Liver (tissue), 9 donors: ENCODE results near the gene DBNDD2. TPM values are rescaled to one million over a fixed set of nuclear protein-coding genes. Genes with fewer than 3 reads are reported as not detected.

Experiments used
- DNase-seq: peaks from one replicate; pipeline ENCODE4 v3.0.0-alpha.2; 2017; ENCODE audit warnings: low spot score
- H3K27ac ChIP-seq, 2 donors: one replicate each; pipeline ENCODE4 v1.7.0; 2013; ENCODE audit warnings: inconsistent platforms in 2 of 2, low read length in 2 of 2, control low read depth in 1 of 2, low read depth in 1 of 2, mild to moderate bottlenecking in 1 of 2
- H3K27me3 ChIP-seq, 4 donors: one replicate each; pipeline versions ENCODE4 v1.6.1 to v1.7.0; 2013; ENCODE audit warnings: low read length in 3 of 4, inconsistent platforms in 1 of 4, mild to moderate bottlenecking in 1 of 4, moderate library complexity in 1 of 4; ENCODE audit not compliant: control insufficient read depth in 4 of 4, insufficient read depth in 4 of 4
- H3K36me3 ChIP-seq, 4 donors: one replicate each; pipeline versions ENCODE4 v1.6.1 to v1.7.0; 2013; ENCODE audit warnings: low read length in 3 of 4, mild to moderate bottlenecking in 3 of 4, low read depth in 1 of 4, moderate library complexity in 1 of 4; ENCODE audit not compliant: control insufficient read depth in 4 of 4, insufficient read depth in 3 of 4
- H3K4me1 ChIP-seq, 4 donors: one replicate each; pipeline versions ENCODE4 v1.6.1 to v1.7.0; 2013; ENCODE audit warnings: low read length in 3 of 4, mild to moderate bottlenecking in 3 of 4, moderate library complexity in 1 of 4; ENCODE audit not compliant: control insufficient read depth in 4 of 4, insufficient read depth in 4 of 4
- H3K4me3 ChIP-seq, 3 donors: one replicate each; pipeline versions ENCODE4 v1.6.1 to v1.7.0; 2013; ENCODE audit warnings: low read length in 3 of 3, control low read depth in 1 of 3, low read depth in 1 of 3, mild to moderate bottlenecking in 1 of 3
- H3K9ac ChIP-seq, 2 donors: one replicate each; pipeline ENCODE4 v1.7.0; 2013; ENCODE audit warnings: low read length in 2 of 2, mild to moderate bottlenecking in 2 of 2, moderate library complexity in 2 of 2, control low read depth in 1 of 2, low read depth in 1 of 2
- H3K9me3 ChIP-seq, 4 donors: one replicate each; pipeline versions ENCODE4 v1.6.1 to v1.7.0; 2013; ENCODE audit warnings: low read length in 3 of 4; ENCODE audit not compliant: control insufficient read depth in 4 of 4
- ATF3 ChIP-seq: IDR thresholded peaks from 2 replicates; pipeline ENCODE4 v1.6.1; 2016; ENCODE audit warnings: antibody characterized with exemption
- CTCF ChIP-seq: fragments of 150-350 bp; IDR thresholded peaks from 2 replicates; pipeline ENCODE4 v1.5.1; 2017; ENCODE audit warnings: improper control_type of control experiment, low read depth, low read length; ENCODE audit not compliant: missing input control
- EGR1 ChIP-seq, 2 donors: IDR thresholded peaks; 2 replicates each; pipeline ENCODE4 v1.6.1; 2016 to 2018; ENCODE audit warnings: antibody characterized with exemption in 2 of 2, low read depth in 2 of 2
- FOXA1 ChIP-seq: IDR thresholded peaks from 2 replicates; pipeline ENCODE4 v1.6.1; 2016; ENCODE audit warnings: antibody characterized with exemption
- FOXA2 ChIP-seq: IDR thresholded peaks from 2 replicates; pipeline ENCODE4 v1.6.1; 2016; ENCODE audit warnings: antibody characterized with exemption
- GABPA ChIP-seq, 2 donors: IDR thresholded peaks in 1 of 2; conservative IDR thresholded peaks in 1 of 2; 2 replicates each; pipeline ENCODE4 v1.6.1; 2016; ENCODE audit warnings: antibody characterized with exemption in 2 of 2, mild to moderate bottlenecking in 1 of 2, moderate library complexity in 1 of 2
- HNF4A ChIP-seq, 2 donors: conservative IDR thresholded peaks; 2 replicates each; pipeline ENCODE4 v1.6.1; 2016; ENCODE audit warnings: antibody characterized with exemption in 2 of 2, mild to moderate bottlenecking in 2 of 2
- HNF4G ChIP-seq: IDR thresholded peaks from 2 replicates; pipeline ENCODE4 v1.6.1; 2016; ENCODE audit warnings: antibody characterized with exemption
- JUND ChIP-seq, 2 donors: IDR thresholded peaks; 2 replicates each; pipeline ENCODE4 v1.6.1; 2016; ENCODE audit warnings: antibody characterized with exemption in 2 of 2
- MAX ChIP-seq: IDR thresholded peaks from 2 replicates; pipeline ENCODE4 v1.6.1; 2016; ENCODE audit warnings: antibody characterized with exemption
- NR2F2 ChIP-seq: IDR thresholded peaks from 2 replicates; pipeline ENCODE4 v1.6.1; 2016; ENCODE audit warnings: antibody characterized with exemption
- RAD21 ChIP-seq, 2 donors: IDR thresholded peaks; 2 replicates each; pipeline ENCODE4 v1.6.1; 2016; ENCODE audit warnings: antibody characterized with exemption in 2 of 2, mild to moderate bottlenecking in 2 of 2
- REST ChIP-seq: IDR thresholded peaks from 2 replicates; pipeline ENCODE4 v1.6.1; 2016; ENCODE audit warnings: antibody characterized with exemption, mild to moderate bottlenecking
- RXRA ChIP-seq, 2 donors: IDR thresholded peaks; 2 replicates each; pipeline ENCODE4 v1.6.1; 2017 to 2018; ENCODE audit warnings: antibody characterized with exemption in 2 of 2, mild to moderate bottlenecking in 1 of 2
- SP1 ChIP-seq: IDR thresholded peaks from 2 replicates; pipeline ENCODE4 v1.6.1; 2018; ENCODE audit warnings: antibody characterized with exemption, mild to moderate bottlenecking
- TAF1 ChIP-seq: conservative IDR thresholded peaks from 2 replicates; pipeline ENCODE4 v1.6.1; 2016; ENCODE audit warnings: antibody characterized with exemption, mild to moderate bottlenecking
- YY1 ChIP-seq: IDR thresholded peaks from 2 replicates; pipeline ENCODE4 v1.6.1; 2016; ENCODE audit warnings: antibody characterized with exemption, mild to moderate bottlenecking
- WGBS: extraction: QIAGEN DNeasy Blood & Tissue Kit; methylation state at CpG from one replicate; pipeline ENCODE4 v1.1.7; 2013; 5-methylcytosine and 5-hydroxymethylcytosine counted together
- polyA plus RNA-seq, 2 donors: library from polyadenylated mRNA; stranded (reverse) in 1 of 2; unstranded in 1 of 2; fragments of 200-250 nt in 1 of 2; fragments of >200 nt in 1 of 2; fragmentation: Nextera tagmentation in 1 of 2; extraction: Ambion mirVana in 1 of 2; gene quantifications; one replicate each; pipeline versions ENCODE4 v1.2.1 to v1.2.3, GENCODE V29; 2013 to 2015
- total RNA-seq, 2 donors: library from RNA; depleted of rRNA; stranded (reverse); fragments of >200 nt; gene quantifications; one replicate each; pipeline ENCODE4 v1.2.3, GENCODE V29; 2014
- TF ChIP-seq, protein P1 (sequence below): IDR thresholded peaks from 2 replicates; pipeline ENCODE4 v1.6.1; 2016; ENCODE audit warnings: antibody characterized with exemption
- donor health status: healthy.
- donor health status: healthy.
- donor health status: healthy.
- donor health status: healthy.
- donor health status: healthy.

DBNDD2 gene
- total and polyA plus RNA-seq, 4 donors = 2.1 to 4.6 (median 2.7) TPM

- Histone ChIP-seq H3K4me3 (no peak overlapping the region), H3K9me3 (no peaks in the 10 kb centered on the region), H3K9ac (no peak overlapping the region), H3K27ac (no peak overlapping the region), H3K27me3 (peaks cover 0 to 2% (median 0%) of the 10 kb centered on the region in 4 donors), H3K36me3 (no peaks in the 10 kb centered on the region), H3K4me1 (peaks cover 0 to 4% (median under 1%) of the 10 kb centered on the region in 4 donors)
- WGBS = 89% methylated on average over 1 of the region's 1 CpG
- no peak for DNase-seq
- TF ChIP-seq SP1 = no peak
- TF ChIP-seq RXRA (IDR thresholded peaks at IDR 0.05) = no peak
Observed at GRCh38 chr20:45441746-45442145, 33.7 kb downstream of the DBNDD2 start.

- Histone ChIP-seq H3K36me3 (no peaks in the 10 kb centered on the region), H3K4me3 (no peak overlapping the region), H3K9me3 (no peaks in the 10 kb centered on the region), H3K9ac (no peak overlapping the region), H3K4me1 (no peaks in the 10 kb centered on the region), H3K27ac (no peak overlapping the region), H3K27me3 (peaks cover 0 to 2% (median 0%) of the 10 kb centered on the region in 4 donors)
- no peak for DNase-seq
- TF ChIP-seq JUND (IDR thresholded peaks at IDR 0.05) (no peak), HNF4A (conservative IDR thresholded peaks at IDR 0.05) (no peak), NR2F2 (no peak), EGR1 (IDR thresholded peaks at IDR 0.05; ENCODE audit: low read depth in 2 of 2) (no peak), MAX (no peak), FOXA2 (no peak), SP1 (no peak), RAD21 (IDR thresholded peaks at IDR 0.05) (no peak), ATF3 (no peak), YY1 (no peak), REST (no peak), RXRA (IDR thresholded peaks at IDR 0.05) (no peak), CTCF (no peak), HNF4G (no peak), TAF1 (no peak), GABPA (IDR thresholded peaks at IDR 0.05 in 1 of 2, conservative IDR thresholded peaks at IDR 0.05 in 1 of 2) (no peak), FOXA1 (no peak)
- TF ChIP-seq, protein P1, sequence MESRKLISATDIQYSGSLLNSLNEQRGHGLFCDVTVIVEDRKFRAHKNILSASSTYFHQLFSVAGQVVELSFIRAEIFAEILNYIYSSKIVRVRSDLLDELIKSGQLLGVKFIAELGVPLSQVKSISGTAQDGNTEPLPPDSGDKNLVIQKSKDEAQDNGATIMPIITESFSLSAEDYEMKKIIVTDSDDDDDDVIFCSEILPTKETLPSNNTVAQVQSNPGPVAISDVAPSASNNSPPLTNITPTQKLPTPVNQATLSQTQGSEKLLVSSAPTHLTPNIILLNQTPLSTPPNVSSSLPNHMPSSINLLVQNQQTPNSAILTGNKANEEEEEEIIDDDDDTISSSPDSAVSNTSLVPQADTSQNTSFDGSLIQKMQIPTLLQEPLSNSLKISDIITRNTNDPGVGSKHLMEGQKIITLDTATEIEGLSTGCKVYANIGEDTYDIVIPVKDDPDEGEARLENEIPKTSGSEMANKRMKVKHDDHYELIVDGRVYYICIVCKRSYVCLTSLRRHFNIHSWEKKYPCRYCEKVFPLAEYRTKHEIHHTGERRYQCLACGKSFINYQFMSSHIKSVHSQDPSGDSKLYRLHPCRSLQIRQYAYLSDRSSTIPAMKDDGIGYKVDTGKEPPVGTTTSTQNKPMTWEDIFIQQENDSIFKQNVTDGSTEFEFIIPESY = no peak
Observed at GRCh38 chr20:45444050-45444449, 36.0 kb downstream of the DBNDD2 start.
